OCI-M2 (cell line): ENCODE results near the gene SPATA33.

Experiments used
- DNase-seq: peaks from one replicate; lab custom pipeline; 2025; ENCODE audit not compliant: unreplicated experiment; lab: John Stamatoyannopoulos, UW

Gene SPATA33

DNA sequence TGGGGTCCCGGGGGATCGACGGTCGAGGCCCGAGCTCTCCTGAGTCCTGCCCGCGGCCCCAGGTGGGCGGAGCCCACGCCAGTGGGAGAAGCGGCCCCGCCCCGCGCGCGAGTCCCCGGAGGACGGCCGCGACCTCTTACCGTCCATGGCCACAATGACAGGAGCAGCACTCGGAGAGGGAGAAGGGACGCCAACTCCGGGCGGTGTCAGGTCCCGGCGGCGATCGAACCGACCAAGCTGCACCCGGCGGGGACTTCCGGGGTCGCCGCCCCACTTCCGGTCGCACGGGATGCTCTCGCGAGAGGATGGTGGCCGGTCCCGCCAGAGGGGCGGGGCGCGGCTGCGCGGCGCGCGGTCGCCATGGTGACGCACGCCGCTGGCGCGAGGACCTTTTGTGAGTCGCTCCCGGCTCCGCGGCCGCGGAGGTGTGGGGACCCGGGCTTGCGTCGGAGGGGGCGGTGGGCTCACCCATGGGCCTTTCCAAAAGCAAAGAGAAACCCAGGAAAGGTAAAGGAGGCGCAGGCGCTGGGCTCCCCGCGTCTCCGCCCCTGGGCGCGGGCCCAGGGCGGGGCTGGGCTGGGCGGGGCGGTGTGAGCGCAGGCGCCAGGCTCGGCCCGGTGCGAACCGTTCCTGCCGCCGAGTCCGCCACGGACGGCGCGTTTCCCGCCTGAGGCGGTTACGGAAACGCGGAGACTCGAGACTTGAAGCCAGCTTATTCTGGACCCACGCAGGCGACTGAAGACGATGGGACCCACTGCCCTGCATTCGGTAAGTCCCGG is at the start of gene SPATA33, which contains the start of gene CHMP1A:
SPATA33 (plus strand) TSS at position 395 of the 779 bp plus-strand sequence; CDS start at position 471, 76 bp downstream.
CHMP1A (minus strand) TSS at position 267 of the 779 bp plus-strand sequence; CDS start at position 147, 120 bp downstream.
- DNase-seq, result no peak

DNA sequence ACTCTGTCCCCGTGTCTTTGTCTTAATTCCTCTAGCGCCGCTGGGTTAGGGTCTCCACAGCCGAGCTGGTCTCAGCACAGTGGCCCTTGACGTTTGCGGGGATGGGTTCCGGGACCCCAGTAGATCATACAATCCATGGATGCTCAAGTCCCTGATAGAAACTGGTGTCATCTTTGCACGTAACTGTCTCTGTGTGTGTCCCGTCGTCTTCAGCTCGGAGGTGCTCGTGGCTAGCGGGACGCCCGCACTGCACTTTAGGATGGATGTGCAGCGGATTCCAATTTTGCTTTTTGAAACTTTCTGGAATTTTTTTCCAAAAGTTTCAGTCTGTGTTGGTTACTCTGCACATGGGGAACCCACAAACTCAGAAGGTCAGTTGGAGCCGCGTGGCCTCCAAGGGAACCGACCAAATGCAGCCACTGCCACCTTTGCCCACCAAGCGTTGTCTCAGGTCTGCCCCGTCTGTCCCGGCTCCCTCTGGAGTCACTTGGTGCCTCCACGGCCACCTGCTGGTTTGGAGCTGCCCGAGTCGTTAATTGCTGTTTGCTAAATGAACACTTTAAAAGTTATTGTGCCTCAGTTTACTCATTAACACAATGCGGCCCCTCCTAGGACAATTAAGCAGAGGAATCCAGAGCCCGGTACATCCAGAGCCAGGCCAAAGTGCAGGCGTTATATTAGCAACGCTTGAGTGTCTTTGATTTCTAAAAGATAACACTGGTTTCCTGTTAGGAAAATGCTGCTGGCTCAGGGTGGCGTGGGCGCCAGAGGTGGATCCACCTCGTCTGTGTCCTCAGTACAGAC is 49.5 kb upstream of the SPATA33 start:
- DNase-seq, result no peak

DNA sequence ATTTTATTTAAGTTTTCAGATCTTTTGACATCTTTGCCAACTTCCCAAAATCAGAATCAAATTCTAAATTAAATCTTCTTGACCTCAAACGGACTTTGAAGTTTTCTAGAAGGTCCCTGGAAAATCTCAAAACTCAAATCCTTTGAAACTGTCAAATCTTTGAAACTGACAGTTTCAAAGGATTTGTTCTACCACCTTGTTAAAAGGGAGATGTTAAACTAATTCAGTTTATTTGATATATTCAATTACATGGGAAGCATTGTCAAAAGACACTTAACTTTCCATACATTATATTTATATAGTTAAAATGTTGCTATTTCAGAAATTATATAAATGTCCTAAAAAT is 47.6 kb upstream of the SPATA33 start:
- no peak for DNase-seq

DNA sequence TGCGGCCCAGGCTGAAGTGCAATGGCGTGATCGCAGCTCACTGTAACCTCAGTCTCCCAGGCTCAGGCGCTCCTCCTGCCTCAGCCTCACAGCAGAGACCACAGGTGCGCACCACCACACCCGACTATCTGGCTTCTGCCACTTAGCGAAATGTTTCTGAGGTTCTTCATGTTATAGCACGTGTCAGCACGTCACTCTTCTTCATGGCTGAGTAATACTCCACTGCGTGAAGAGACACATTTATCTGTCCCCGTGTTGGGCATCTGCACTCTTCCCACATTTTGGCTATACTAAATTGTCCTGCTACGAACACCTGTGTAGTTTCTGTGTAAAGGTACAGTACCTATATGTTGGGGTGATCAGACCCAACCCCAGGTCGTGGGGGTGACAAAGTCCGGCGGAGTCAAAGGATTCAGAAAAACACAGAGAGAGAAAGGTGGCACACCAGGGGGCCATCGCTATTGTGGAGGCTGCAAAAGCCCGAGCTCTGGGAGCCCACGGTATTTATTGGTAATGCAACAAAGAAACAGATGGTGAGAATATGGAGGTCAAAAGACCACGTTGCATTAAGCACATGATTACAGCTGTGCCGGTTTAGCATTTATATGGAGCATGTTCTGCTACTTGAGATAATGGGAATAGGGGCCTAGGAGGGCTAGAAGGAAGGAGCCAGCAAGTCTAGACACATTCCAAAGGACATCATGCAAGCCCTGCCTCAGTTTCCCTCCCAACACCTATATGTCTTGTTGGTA is 45.0 kb upstream of the SPATA33 start:
- DNase-seq, result no peak

DNA sequence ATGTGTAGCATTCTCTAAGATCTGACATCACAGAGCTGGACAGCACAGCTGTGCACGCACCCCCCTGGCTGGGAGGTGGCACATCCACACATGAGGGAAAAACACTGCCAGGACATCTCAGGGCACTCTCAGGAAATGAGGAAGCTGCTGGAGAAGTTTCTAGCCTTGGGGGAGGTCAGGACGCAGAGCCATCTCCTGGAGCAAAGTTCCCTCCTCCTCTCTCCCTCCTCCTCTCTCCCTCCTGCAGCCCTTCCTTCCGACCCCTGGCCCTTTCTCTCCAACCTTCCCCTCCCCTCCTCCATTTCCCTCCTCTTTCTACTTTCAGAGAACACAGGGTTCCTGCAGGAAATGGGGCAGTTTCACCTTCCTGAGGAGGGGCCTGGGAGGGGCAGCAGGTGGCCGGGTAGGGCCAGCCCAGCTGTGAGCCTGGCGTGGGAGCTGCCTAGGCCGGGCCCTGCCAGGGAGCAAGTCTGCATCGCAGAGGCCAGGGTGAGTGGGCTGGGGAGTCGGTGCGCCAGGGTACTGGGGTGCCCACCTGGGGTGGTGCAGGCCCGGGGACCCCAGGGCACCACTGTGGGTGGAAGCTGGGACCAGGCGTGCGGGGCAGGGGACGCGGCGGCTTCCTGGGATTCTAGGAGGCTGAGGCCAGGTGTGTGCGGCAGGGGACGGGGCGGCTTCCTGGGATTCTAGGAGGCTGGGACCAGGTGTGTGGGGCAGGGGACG is 44.2 kb upstream of the SPATA33 start, which contains the start of gene DPEP1:
DPEP1 (plus strand) TSS at position 412 of the 723 bp plus-strand sequence. CDS start 16,769 bp downstream, outside the sequence.
- no peak for DNase-seq

DNA sequence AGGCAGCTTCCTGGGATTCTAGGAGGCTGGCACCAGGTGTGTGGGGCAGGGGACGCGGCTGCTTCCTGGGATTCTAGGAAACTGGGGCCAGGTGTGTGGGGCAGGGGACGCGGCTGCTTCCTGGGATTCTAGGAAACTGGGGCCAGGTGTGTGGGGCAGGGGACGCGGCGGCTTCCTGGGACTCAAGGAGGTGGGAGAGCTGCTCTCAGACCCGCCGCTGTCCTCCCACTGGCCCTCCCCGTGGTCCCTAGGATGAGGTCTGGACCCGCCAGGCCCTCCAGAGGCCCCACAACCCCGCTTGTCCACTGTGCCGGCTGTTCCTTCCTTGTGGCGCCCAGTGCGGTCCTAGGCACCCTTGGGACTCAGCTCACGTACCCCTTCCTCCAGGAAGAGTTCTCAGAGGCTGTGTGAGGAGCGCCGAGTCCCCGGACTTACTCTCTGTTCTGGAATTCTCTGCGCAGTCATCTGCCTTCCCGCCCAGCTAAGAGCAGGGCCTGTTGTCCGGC is 43.6 kb upstream of the SPATA33 start:
- no peak for DNase-seq

DNA sequence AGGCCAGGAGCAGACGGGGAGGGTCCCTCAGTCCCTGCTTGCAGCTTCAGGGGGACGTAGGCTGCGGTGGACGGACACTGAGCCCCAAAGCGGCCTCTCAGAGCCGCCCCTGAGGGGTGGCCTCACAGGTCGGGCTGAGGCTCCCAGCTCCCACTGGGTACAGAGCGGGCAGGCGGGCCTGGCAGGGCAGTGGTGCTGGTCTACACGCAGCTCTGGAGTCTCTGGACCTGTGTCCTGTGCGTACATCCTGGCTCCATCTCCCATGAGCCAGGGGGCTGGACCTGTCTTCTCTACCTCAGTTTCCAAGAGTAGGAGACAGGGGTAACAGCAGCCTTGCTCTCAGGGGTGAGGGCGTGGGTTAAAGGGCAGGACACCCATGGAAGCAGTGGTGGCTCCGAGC is 42.5 kb upstream of the SPATA33 start:
- DNase-seq, result no peak

DNA sequence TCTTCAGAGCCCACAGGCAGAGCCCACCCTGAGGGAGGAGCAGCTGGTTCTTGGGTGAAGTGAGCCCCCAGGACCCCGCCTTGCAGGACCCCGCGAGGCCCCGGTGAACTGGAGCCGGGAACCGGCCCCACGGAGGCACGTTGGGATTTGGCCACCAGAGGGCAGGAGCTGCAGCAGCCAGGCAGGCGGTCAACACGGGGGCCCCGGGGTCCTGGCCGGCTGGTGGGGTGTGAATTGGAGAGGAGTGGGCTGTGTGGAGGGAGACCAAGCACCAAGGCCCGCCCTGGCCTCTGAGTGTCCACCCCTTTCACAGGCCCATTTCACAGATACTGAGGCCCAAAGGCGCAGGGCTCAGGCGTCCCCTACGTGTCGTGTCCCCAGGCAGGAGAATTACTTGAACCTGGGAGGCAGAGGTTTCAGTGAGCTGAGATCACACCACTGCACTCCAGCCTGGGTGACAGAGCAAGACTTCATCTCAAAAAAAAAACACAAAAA is 42.0 kb upstream of the SPATA33 start:
- DNase-seq, result no peak

DNA sequence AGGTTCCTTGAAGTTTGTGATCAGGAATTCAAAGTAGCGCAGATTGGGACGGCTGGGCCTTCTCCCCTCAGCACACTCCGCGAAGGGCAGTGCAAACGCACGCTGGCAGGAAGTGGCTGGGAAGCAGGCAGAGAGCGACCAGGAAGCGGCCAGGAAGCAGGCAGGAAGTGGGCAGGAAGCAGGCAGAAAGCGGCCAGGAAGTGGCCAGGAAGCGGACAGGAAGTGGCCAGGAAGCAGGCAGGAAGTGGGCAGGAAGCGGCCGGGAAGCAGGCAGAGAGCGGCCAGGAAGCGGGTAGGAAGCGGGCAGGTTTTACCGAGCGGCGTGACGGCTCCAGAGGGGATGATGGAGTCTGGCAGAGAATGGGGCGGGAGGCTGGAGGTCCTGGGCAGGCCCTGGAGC is 41.0 kb upstream of the SPATA33 start:
- no peak for DNase-seq

DNA sequence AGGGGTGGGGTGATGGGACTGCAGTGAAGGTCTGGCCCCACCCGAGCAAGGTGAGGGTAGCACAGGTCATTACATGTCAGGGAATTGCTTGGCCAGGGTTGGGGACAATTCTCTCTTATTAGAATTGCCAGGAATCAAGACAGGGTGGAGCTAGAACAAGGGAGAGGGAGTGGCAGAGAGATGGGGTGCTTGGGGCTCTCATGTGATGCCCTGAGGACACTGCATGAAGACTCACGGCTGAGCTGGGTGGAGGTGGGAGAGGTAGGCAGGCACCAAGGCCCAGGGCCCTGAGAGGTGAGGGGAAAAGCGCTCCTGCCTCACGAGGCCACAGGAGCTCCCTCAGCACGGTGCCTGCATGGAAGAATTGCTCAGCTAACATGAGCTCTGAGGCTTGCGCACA is 40.6 kb upstream of the SPATA33 start:
- DNase-seq, result no peak

DNA sequence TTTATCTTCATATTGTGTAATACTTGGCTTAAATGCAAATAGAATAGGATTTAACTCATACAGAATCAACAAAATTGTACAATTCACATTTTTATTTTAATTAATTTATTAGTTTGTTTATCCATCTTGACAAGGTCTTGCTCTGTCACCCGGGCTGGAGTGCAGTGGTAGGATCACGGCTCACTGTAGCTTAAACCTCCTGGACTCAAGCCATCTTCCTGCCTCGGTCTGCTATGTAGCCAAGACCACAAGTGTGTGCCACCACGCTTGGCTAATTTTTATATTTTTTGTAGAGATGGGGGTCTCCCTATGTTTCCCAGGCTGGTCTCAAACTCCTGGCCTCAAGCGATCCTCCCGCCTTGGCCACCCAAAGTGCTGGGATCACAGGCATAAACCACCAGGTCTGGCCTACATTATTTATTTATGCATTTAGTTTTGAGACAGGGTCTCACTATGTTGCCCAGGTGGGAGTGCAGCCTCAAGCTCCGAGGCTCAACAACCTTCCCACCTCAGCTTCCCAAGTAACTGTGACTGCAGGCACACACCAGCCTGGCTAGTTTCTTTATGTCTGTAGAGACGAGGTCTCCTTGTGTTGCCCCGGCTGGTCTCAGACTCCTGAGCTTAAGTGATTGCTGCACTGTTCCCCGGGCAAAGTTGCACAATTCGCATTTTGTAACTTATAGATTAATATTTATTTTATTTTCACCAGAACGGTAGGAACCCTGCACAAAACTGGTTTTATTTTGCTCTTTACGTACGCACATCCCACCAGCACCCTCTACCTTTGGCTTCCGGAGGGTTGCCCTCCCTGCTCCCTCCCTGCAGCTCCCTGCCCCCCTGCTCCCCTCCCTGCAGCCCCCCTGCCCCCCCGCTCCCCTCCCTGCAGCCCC is 39.3 kb upstream of the SPATA33 start:
- DNase-seq, result no peak

DNA sequence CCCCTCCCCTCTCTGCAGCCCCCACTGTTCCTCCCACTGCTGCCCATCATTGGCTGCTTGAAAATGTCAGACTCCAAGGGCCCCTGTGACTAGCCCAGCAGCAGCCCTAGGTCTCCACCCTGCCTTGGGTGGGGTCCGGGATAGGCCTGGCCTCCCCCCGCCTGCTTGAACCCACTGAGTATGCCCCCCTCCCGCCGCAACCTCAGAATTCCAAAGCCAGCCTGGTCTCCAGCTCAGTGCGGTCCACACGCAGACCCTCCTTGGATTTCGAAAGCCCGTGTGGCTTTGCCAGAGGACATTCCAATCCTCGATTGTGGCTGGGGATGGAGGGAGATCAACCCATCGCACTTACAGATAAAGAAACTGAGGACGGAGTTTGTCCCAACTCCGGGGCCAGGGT is 37.8 kb upstream of the SPATA33 start:
- no peak for DNase-seq

DNA sequence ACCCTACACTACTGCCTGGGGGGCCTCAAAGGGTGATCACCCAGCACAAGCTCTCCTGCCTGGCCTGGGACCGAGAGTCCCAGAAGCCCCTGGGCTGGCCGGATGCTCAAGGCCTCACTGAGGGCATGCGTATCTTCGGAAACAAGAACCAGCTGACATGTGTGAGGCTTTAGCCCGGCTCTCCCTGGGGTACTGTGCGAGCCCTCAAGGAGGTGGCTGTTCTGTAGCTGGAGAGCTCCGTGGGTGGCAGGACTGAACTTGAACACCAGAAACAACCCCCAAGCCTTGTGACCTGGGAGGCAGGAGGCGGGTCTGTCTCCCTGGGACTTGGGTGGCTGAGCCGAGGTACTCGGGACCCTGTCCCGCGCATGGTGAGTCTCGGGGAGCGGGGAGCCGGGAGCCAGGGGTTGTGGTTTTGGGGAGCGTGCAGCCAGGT is 37.2 kb upstream of the SPATA33 start:
- DNase-seq, result no peak

DNA sequence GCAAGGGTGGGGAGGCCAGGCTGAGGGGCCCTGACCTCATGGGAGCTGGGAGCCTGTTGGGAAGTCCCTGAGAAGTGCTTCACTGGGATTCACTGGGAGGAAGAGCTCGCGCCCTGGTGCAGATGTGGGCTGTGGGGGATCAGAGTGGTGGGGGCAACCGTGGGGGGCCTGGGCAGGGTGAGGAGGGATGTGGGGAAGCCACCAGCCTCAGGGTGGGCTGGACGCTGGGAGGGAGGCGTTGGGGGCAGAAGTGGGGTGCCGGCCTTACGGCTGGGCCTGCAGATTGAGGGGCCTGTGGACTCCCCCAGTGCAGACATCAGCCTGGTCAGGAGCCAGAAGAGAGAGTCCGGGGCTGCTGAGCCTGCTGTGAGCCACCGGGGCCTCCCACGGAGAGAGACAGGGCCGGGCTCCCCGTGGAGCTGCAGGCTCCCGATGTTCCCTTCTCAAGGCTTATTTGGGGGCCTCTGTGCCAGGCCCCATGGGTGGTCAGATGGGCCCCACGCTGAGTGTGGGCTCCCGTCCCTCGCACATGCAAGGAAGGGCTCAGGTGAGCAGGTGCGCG is 36.4 kb upstream of the SPATA33 start:
- DNase-seq, result no peak

DNA sequence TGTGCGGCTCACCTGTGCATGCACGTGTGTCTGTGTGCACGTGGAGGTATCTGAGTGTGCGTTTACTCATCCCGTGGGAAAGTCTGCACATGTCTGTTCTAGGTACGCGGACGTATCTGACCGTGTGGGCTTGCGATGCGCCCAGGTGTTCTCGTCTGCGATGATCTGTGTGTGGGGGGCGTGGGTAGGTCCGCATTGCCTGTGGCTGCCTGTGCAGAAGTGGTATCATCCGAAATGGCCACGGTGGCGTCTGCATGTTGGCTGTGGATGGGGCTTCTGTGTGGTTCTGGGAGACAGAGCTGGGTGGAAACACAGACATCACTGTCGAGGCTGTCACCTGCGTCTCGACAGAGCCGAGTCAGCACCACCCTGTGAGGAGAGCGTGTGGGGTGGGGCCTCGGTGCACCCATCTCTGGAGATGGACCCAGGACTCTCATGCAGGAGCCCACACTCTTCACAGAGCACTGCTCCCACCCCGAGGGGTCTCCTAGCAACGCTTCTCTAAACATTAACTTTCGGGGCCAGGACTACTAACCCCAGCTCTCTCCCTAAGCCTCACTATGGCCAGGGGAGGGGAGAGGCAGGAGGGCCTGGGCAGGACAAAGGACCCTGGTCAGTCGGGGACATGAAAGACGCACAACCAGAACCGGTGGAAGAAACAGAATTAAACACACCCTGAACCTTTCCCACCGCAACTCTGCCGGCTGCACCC is 35.8 kb upstream of the SPATA33 start:
- DNase-seq, result no peak

DNA sequence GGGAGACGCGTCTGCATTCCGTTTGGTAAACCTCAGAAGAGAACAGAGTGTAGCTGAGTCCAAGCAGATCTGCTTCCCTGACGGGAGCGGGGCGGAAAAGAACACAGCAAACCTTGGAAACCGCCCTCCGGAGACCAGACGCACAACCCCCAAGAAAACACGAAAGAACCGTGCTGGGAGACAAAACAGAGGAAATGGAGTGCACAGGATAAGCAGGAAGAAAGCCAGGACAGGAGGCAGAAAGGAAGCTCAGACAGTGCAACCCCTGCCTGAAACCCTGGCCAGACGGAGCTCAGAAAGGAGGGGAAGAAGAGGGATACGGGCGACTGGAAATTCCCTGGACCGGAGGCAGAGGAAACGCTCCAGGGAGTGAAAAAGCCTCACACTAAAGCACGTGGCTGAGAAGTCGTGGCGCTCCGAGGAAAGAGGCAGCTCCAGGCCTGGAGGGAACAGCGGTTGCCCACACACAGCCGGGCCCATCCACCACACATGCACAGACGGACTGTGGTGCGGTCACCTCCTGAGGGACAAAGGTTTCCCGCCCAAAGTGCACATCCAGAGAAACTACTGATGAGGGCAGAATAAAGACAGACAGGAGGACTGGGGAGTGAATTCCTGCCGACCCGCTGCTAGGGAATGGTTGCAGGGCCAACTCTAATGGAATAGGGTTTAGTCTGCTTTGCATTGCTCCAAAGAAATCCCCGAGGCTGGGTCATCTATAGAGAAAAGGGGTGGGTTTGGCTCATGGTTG is 34.0 kb upstream of the SPATA33 start:
- no peak for DNase-seq
